ENCODE measurements around the gene PTHLH.

PTHLH gene

GRCh38 chr12:27995406-27995805 lies 22.9 kb upstream of the PTHLH start:
- Histone ChIP-seq H3K79me2 (ENCODE audit: insufficient read depth, low read depth) (no peaks in the 10 kb centered on the region), H3K36me3 (ENCODE audit: insufficient read depth) (no peaks in the 10 kb centered on the region), H3K4me2 (no peak overlapping the region), H3K9ac (no peak overlapping the region), H3K4me3 (IDR thresholded peaks at IDR 0.05; ENCODE audit: insufficient read depth, low read depth, low read length) (no peak overlapping the region), H3K4me1 (ENCODE audit: low read depth, poor library complexity, severe bottlenecking) (no peaks in the 10 kb centered on the region), H3K27me3 (ENCODE audit: insufficient read depth, low read depth) (no peaks in the 10 kb centered on the region), H4K20me1 (ENCODE audit: insufficient read depth) (no peaks in the 10 kb centered on the region), H2AFZ (ENCODE audit: low read depth) (no peak overlapping the region), H3K27ac (no peak overlapping the region)
- TF ChIP-seq CTCF (conservative IDR thresholded peaks at IDR 0.05; ENCODE audit: low read depth, low read length) = no peak

DNA sequence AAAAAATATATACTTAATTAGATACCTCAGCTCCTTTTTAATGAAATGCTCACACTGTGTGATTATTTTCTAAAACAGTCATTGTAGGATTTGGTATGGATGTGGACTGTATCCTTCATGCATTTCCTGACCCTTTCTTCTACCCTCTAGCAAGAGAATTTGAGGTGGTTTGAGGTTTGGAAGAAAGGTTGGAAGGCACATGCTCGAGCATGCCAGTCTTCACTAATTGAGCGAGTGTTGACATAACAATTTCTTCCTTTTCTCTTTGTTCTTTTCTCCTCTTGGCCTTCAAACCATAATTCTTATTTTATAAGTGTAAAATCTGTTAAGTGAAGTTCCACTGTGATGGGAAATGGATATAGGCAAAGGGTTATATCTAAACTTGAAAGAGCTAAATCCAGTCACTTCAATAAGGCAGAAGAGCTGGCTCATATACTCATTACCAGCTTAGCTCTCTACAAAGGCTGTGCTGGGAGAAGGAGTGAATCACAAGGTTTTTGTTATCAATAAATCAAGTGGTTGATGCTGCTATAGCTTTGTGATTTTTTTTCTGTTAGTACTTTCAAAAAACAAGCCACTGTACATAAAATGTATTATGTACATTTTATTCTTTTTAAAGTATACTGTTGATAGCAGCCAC lies 16.2 kb upstream of the PTHLH start:
- Histone ChIP-seq H3K36me3 (ENCODE audit: insufficient read depth) (no peaks in the 10 kb centered on the region), H4K20me1 (ENCODE audit: insufficient read depth) (no peaks in the 10 kb centered on the region), H3K27ac (no peak overlapping the region), H3K27me3 (ENCODE audit: insufficient read depth, low read depth) (no peaks in the 10 kb centered on the region), H3K9ac (no peak overlapping the region), H3K4me2 (no peak overlapping the region), H2AFZ (ENCODE audit: low read depth) (no peak overlapping the region), H3K4me1 (ENCODE audit: low read depth, poor library complexity, severe bottlenecking) (no peaks in the 10 kb centered on the region), H3K79me2 (ENCODE audit: insufficient read depth, low read depth) (no peaks in the 10 kb centered on the region), H3K4me3 (IDR thresholded peaks at IDR 0.05; ENCODE audit: insufficient read depth, low read depth, low read length) (no peak overlapping the region)
- no peak for TF ChIP-seq CTCF (conservative IDR thresholded peaks at IDR 0.05; ENCODE audit: low read depth, low read length)

GRCh38 chr12:27987331-27987730 lies 14.8 kb upstream of the PTHLH start:
- Histone ChIP-seq H3K79me2 (ENCODE audit: insufficient read depth, low read depth) (no peaks in the 10 kb centered on the region), H3K4me2 (no peak overlapping the region), H4K20me1 (ENCODE audit: insufficient read depth) (no peaks in the 10 kb centered on the region), H3K27ac (no peak overlapping the region), H3K27me3 (ENCODE audit: insufficient read depth, low read depth) (no peaks in the 10 kb centered on the region), H3K36me3 (ENCODE audit: insufficient read depth) (no peaks in the 10 kb centered on the region), H3K4me3 (IDR thresholded peaks at IDR 0.05; ENCODE audit: insufficient read depth, low read depth, low read length) (no peak overlapping the region), H3K4me1 (ENCODE audit: low read depth, poor library complexity, severe bottlenecking) (no peaks in the 10 kb centered on the region), H2AFZ (ENCODE audit: low read depth) (no peak overlapping the region), H3K9ac (no peak overlapping the region)
- TF ChIP-seq CTCF (conservative IDR thresholded peaks at IDR 0.05; ENCODE audit: low read depth, low read length) = no peak

- H3K9ac ChIP-seq = no peak overlapping the region
Observed at GRCh38 chr12:27984275-27984674, 11.7 kb upstream of the PTHLH start.

More at GRCh38 chr12:27984275-27984674, 11.7 kb upstream of the PTHLH start:
- no peaks in the 10 kb centered on the region for H3K27me3 ChIP-seq (ENCODE audit: insufficient read depth, low read depth)
- no peaks in the 10 kb centered on the region for H4K20me1 ChIP-seq (ENCODE audit: insufficient read depth)
- no peak for TF ChIP-seq CTCF (conservative IDR thresholded peaks at IDR 0.05; ENCODE audit: low read depth, low read length)
- H3K4me1 ChIP-seq (ENCODE audit: low read depth, poor library complexity, severe bottlenecking) = peaks cover 2% of the 10 kb centered on the region
- H3K27ac ChIP-seq = no peak overlapping the region
- H3K79me2 ChIP-seq (ENCODE audit: insufficient read depth, low read depth) = no peaks in the 10 kb centered on the region
- no peak overlapping the region for H2AFZ ChIP-seq (ENCODE audit: low read depth)
- no peaks in the 10 kb centered on the region for H3K36me3 ChIP-seq (ENCODE audit: insufficient read depth)
- H3K4me2 ChIP-seq = no peak overlapping the region
- H3K4me3 ChIP-seq (IDR thresholded peaks at IDR 0.05; ENCODE audit: insufficient read depth, low read depth, low read length) = no peak overlapping the region
